SK-N-MC (cell line): ENCODE results near the gene SPATA2.

Experiments
- EZH2 ChIP-seq: fragments of 200-600 bp; sonication (generic); IDR thresholded peaks from one replicate; pipeline ENCODE4 v1.6.1; 2017; ENCODE audit warnings: antibody characterized with exemption
- FOXP2 ChIP-seq: optimal IDR thresholded peaks from 2 replicates; pipeline ENCODE3; 2011; ENCODE audit warnings: mild to moderate bottlenecking, moderate library complexity; ENCODE audit not compliant: insufficient read depth; ENCODE audit errors: extremely low read length, control extremely low read depth
- POLR2AphosphoS5 ChIP-seq: IDR thresholded peaks from 2 replicates; pipeline ENCODE4 v1.6.1; 2012; ENCODE audit warnings: mild to moderate bottlenecking, low read depth, low read length, borderline replicate concordance

DNA sequence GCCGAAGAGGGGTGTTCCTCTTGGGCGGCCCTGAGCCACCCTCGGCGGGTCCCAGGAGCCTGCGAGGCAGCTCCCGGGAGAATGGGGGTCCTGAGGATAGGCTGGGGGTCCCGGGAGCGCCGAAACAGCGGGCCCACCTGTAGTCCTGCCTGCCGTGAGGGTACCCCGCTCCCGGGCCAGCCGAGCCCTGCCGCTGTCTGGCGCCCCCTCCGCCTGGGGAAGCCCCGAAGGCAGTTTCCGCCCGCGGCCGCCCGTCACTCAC lies 280 bp downstream of the SPATA2 start:
- no peak for TF ChIP-seq EZH2
- no peak for TF ChIP-seq POLR2AphosphoS5
- TF ChIP-seq FOXP2 = no peak
